HG02970 (cell line): ENCODE data around the gene NFKBIA.
"Not testable (repeated sequence)": the region's sequence is repeated elsewhere in the genome, so short reads cannot be mapped to it uniquely, and the experiment has no call there.

ENCODE experiments used
- ATAC-seq: cut with Tn5 transposase; IDR thresholded peaks from one replicate; pipeline ENCODE4 v1.9.1; 2021; ENCODE audit warnings: mild to moderate bottlenecking, moderate library complexity, moderate number of reproducible peaks; ENCODE audit not compliant: unreplicated experiment, low FRiP score

NFKBIA gene

DNA sequence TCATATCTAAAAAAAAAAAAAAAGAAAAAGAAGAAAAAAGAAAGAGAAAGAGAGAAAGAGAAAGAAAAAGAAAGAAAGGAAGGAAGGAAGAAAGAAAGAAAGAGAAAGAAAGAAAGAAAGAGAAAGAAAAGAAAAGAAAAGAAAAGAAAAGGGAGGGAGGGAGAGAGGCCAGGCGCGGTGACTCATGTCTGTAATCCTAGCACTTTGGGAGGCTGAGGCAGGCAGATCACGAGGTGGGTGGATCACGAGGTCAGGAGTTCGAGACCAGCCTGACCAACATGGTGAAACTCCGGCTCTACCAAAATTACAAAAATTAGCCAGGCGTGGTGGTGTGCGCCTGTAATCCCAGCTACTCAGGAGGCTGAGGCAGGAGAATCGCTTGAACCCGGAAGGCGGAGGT is 31.3 kb downstream of the NFKBIA start:
- ATAC-seq: not testable (repeated sequence)

DNA sequence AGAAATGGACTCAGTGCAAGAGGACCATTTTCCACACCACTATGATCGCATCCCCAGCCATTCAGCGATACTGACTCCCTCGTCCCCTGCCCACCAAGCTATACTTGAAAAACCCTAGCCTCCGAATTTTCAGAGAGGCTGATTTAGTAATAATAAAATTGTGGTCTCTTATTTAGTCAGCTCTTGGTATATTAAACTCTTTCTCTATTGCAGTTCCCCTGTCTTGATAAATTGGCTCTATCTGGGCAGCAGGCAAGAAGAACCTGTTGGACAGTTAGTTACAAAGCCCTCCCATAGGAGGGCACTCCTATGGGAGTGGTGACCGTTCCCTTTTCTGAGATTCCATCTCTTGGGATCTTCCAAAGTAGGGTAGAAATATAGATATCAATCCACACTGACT is 33.6 kb downstream of the NFKBIA start:
- ATAC-seq: no peak

DNA sequence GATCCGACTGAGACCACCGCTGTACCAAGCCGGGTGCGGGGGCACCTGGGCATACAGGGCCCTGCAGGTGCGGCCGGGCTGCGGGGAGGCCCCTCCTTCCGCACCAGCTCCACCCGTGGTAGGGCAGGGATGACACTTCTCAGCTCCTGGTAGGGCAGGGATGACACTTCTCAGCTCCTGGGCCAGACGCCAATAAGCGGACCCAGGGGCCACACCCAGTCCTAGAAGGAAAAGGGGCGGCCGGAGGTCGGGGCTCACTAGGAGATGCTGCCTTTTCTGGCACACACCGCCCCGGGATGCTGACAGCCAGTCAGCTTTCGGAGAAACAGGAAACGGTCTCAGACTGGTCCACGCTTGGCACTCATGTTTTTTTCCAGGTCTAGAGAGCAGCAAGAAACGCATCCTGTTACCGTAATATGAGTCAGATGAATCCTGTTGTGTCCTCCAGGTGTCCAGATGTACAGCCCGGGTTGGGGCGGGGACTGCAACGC is 34.8 kb downstream of the NFKBIA start:
- no peak for ATAC-seq

DNA sequence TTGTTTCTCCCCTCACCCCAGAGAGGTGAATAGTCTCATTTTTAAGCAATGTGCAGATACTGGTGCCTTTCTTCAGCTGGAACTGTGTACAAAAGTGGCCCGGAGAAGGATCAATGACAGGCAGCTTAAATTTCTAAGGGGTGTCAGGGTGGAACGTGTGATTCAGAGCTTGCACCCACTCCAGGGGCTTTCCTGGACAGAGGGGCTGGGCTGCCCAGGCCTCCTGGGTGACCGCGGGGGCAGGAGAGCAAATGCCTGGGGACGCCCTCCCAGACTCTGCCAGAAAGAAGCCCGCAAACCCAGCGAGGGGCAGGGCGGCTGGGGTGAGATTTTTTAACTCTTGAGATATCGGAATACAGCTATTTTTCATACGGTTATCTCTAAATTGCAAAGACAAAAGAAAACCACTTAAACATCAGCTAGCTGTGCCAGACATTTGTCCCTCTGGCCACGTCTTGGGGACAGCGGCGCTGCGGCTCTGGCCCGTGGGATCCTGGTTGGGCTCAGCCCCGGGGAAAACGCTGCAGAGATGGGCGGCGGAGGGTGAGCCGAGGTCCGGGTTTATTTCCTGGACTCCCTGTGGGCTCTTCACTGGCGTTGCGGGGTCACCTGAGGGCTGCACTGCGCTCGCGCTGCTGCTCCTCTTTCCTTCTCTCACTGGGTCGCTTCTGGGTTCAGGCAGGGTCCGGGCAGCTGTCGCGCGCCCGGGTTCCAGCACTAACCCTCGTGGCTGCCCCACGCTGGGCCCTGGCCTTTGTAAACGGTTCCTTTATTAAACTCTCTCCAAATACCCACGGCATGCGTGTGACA is 35.8 kb downstream of the NFKBIA start:
- ATAC-seq: no peak

DNA sequence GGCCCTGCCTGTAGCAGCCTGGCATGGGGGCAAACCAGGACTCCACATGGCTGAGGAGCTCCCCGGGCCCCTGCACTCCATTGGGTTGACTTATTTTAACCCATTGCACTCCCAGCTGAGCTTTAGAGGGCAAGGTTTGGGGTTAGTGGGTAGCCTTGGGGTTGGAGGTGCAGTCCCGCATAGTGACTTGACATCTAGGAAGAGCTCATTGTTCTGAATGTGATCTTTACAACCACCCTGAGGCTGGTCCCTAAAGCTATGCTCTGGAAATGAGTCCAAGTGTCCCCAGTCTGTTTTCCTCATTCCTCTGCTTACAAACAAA is 36.4 kb downstream of the NFKBIA start:
- no peak for ATAC-seq

DNA sequence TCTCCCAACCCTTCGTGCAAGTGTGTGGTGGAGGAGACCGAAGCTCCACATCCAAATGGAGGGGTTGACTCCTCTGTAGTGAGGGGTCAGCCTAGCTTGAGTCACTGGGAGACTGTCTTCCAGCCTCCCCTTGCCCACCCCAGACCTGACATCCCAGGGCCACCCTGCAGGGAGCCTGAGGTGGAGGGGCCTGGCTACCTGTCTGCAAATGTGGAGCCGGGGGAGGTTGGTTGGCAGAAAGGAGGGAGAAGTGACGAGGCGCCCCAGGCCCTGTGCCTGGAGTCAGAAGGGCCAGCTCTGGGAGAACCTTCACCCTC is 37.5 kb downstream of the NFKBIA start:
- ATAC-seq: no peak

DNA sequence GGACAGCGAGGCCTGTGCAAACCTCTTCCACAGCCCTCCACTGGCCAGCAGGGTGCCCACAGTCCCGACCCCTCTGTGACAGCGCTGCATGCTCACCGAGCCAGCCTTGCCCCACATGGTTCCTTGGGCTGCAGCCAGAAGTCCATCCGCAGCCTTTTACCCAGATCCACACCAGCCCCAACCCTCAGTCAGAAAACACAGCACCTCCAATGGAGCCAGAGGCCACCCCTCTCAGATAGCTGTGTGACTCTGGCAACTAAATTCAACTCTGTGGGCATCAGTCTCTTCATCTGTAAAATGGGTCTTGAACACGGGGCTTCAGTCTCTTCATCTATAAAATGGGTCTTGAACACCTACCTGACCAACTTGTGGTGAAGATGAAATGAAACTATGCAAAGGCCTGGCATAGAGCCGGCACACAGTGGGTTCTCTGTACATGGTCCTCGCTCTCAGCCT is 38.0 kb downstream of the NFKBIA start:
- ATAC-seq: no peak

DNA sequence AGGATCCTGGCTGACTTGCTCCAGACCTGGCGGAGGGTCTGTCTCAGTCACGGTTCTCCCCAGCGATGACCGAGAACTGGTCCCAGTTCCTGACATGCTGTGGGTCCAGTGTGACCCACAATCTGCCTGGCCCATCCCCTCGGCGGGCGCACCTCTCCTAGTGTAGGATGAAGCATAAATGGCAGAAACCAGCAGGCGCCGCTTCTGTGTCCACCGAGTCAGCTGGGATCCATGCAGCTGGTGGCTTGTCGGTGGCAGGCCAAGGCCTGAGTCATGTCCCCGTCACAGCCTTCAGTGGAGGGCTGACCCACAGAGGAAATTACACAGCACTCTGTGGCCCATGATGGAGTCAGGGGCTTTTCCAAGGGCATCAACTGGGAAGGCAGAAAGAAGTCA is 38.5 kb downstream of the NFKBIA start:
- no peak for ATAC-seq

DNA sequence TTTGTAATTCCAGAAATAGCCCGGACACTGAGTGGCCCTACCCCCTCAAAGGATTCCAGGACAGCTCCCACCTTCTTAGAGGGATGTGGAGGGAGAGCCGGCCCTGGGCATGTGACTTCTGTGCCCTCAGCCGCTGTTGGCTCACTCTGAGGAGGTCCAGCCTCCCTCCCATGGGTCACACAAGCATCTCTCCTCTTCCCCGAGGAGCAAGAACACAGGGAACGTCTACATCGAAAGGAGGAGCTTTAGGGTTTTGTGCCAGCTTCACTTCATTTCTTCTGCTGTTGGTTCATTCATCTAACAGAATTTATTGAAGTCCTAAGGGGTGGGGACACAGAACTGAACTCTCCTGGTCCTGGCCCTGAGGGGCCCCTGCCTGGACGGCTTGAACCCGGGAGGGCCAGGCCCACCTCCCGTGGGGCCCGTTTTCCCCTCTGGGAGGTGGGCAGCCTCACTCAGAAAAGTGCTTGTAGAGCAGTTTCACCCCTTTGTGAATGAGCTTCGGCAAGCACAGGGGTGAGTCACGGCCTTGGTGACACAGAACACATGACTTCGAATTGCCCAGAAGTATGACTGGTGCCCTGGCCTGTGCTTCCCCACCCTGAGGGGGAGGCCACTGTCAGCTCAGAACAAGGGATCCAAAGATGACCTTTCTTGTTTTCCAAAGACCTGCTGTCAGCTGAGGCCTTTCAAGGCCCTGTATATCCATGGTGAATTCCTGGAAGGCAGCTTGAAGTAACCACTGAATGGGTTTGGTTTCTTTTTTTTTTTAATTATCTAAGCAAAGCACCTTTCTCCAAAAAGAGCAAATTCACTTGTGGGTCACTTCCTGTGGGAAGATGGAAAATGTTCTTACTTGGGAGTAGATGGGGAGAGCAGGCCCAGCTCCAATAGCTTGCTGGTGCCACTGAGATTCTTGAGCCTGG is 39.2 kb downstream of the NFKBIA start:
- ATAC-seq: no peak

DNA sequence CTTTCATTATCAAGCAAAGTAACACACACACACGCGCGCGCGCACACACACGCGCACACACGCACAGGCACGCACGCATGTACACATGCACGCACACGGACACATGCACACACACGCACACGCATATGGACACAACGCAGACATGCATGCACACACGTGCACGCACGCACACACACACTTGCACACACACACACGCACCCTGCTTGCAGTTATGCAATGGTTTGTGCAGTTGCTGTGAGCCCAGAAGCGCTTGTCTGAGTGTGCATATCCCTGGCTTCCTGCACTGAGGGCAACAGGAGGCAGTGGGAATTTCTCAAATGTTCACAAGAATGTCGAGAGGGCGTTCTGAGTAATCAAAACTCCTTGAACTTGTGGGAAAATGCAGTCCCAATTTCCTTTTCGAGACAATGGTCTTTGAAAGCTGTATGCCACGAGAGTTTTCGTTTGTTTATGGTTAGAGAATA is 41.6 kb downstream of the NFKBIA start:
- ATAC-seq: no peak

DNA sequence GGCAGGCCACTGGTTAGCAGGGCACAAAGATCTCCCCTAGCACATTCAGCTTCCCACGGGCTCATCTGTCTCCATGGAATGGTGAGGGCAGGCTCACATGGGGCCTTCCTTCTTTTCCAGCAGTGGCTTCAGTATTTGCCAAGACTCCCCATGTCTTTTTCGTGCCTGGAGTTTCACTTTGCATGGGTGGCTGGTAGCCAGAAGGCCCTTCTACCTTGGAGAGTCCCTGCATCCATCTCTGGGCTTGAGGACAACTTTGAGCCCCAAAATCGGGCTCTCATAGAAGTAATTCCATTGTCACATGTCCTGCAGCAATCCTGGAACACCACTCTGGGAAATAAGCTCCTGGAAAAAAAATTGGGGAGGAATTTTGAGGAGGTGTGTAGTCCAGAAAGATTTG is 42.1 kb downstream of the NFKBIA start:
- no peak for ATAC-seq

DNA sequence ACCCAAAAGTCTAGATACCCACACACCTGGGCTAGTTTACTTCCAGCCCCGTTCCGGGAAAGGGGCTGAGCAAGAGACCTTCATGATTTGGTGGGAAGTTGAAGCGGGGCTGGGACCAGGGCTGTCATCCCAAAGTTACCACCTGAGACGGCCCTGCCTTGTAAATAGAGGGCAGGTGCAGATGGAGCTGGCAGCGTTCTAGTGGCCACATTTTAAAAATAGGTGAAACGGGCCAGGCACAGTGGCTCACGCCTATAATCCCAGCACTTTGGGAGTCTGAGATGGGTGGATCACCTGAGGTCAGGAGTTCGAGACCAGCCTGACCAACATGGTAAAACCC is 43.4 kb downstream of the NFKBIA start:
- no peak for ATAC-seq

DNA sequence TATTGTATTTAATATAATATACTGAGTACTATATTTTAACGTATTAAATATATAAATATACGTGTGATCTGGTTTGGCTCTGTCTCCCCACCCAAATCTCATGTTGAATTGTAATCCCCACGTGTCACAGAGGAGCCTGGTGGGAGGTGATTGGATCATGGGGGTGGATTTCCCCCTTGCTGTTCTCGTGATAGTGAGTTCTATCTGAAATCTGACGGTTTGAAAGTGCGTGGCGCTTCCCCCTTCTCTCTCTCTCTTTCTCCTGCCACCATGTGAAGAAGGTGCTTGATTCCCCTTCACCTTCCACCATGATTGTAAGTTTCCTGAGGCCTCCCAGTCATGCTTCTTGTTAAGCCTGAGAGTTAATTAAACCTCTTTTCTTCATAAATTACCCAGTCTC is 44.9 kb downstream of the NFKBIA start:
- not testable (repeated sequence) for ATAC-seq

DNA sequence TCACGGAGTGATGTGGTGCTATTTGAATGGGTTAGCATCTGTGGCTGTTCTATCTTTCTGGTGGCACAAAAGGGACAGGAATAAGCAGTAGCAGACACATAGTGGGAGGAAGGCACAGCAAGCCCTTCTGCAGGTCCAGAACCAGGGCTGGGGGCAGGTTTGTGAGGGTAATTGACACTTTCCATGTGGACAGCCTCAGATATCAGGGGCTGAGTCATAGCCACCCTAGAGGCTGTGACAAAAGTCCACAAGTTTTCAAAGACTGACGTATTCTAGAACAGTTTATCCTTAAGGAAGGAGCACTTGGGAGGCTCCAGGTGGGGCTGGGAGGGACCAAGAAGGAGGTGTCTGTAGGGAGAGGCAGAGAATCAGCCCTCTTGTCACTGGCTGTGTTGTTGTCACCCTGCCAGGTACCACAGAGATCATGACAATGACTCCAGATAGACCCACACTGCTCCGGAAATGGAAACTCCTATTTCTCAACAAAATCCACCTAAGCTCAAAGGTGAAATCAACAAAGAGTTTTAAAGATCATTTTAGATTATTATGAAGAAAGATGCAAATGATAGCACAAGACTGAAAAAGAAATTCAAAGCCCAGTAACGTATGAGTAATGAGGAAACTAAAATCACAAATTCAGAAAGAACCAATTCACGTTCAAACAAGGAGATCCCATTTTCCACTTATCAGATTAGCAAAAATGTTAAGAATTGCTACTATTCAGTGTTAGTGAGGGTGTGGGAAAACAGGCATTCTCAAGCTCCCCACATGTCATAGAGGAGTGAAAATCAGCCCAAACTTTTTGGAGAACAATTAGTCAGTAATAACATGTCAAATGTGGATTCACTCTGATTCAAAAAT is 48.3 kb downstream of the NFKBIA start:
- ATAC-seq: no peak

DNA sequence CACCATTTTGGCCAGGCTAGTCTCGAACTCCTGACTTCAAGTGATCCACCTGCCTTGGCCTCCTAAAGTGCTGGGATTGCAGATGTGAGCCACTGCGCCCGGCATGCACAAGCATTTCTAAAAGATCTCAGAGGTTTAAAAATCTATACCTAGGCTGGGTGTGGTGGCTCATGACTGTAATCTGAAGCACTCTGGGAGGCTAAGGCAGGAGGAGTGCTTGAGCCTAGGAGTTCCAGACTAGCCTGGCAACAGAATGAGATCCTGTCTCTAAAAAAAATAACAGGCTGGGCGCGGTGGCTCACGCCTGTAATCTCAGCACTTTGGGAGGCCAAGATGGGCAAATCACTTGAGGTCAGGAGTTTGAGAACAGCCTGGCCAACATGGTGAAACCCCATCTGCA is 49.3 kb downstream of the NFKBIA start:
- ATAC-seq: not testable (repeated sequence)

DNA sequence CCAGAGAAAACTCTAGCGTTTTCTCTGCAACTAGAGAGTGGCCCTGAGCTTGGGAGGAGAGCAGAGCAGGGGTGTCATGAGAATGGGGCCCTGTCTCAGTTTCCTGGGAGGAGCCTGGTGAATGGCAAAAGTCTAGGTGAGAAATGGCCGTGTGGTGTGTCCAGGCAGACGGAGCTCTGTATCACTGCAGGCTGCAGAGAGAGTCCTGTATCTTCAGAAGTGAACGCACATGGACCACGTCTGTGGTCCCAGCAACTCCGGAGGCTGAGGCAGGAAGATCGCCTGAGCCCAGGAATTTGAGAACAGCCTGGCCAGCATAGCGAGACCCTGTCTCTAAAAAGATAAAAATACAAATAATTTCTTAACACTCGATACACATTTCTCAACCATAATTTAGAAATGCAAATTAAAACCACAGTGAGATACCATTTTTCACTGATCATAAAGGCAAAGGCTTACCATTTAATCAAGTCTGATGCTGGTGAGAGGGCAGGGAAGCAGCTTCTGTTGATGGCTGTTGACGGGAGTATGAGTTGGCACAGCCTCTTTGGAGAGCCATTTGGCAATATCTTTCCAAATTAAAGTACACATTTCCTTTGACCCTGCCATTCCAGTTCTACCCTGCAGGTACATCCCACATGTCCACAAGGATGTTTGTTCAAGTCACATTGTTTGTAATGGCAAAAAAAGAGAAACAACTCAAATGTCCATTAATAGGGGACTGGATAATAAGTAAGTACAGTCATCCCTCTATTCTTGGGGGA is 51.0 kb downstream of the NFKBIA start:
- no peak for ATAC-seq

DNA sequence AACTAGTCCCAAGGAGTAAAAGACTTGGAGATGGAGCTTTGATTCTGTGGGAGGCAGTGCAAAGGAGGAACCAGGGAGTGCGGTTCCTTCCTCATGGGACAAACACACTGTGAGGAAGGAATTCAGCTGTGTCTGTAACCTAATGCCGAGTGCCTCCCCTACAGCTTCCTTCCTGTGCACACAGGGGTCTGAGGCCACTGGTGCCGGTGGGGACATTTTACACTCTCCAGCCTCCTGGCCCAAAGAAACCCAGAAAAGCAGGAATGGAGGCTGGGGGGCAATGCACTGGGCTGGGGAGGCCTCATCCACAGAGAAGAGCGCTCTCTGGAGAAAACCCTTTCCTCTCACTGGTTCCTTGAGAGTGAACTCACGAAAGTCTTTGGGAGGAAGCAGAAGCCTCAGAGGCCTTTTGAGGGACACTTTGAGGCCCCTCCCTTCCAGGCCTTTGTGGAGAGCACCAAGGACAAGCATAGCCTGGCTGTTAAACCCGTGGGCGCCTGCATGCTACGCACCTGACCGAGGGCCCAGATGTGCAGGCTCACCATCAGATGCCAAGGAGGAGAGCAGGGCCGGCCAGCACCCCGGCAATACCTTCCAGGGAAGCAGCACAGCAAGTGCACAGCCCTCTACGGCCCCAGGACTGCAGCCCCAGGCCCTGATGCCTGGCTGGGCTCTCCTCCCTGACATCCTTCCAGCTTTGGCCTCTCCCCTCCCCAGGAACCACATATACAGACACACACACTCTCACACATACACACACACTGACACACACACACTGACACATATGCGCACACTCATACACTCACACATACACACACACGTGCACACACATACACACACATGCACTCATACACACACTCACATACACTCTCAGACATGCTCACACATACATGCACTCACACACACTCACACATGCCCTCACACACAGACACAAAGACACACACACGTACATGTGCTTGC is 52.0 kb downstream of the NFKBIA start:
- ATAC-seq: no peak

DNA sequence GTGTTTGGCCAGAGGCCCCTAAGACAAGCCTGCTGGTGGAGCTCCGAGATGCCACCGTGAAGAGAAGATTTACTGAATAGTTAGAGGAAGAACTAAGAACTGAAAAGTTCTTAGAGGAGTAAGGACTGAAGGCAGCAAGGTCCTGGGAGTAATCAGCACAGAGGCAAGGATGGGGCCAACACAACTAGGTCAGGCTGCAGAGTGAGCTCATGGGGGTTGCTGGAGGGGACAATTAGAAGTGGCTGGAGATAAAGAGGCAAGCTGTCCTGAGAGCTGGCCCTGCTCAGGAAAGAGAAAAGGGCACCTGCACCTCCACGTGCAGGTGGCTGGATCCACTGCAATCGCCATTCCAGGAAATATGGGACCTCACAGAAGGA is 52.7 kb downstream of the NFKBIA start:
- ATAC-seq: no peak
